Measurements from ENCODE around the gene LRRC8E.

LRRC8E gene

GRCh38 chr19:7888145-7888825 is at the start of gene LRRC8E:
Gene LRRC8E (plus strand): TSS chr19:7888510. CDS start chr19:7895604, 7,094 bp downstream.
- FAIRE-seq, result no peak

GRCh38 chr19:7839476-7839875 is 48.8 kb upstream of the LRRC8E start:
- FAIRE-seq, result no peak

- no peak for FAIRE-seq
These were observed 47.7 kb upstream of the LRRC8E start for GRCh38 chr19:7840629-7841028.

- no peak for FAIRE-seq
These were observed 46.3 kb upstream of the LRRC8E start for GRCh38 chr19:7841751-7842660.

GRCh38 chr19:7842661-7843294 is 45.5 kb upstream of the LRRC8E start:
- no peak for FAIRE-seq

GRCh38 chr19:7843521-7843920 is 44.8 kb upstream of the LRRC8E start:
- no peak for FAIRE-seq

GRCh38 chr19:7844405-7844804 is 43.9 kb upstream of the LRRC8E start:
- no peak for FAIRE-seq

- FAIRE-seq, result no peak
These were observed 43.4 kb upstream of the LRRC8E start for GRCh38 chr19:7844951-7845350.

- no peak for FAIRE-seq
These were observed 42.7 kb upstream of the LRRC8E start for GRCh38 chr19:7845390-7846154.

GRCh38 chr19:7846155-7846646 is 42.1 kb upstream of the LRRC8E start:
- no peak for FAIRE-seq

- no peak for FAIRE-seq
These were observed 40.6 kb upstream of the LRRC8E start for GRCh38 chr19:7847664-7848063.

GRCh38 chr19:7848779-7849457 is 39.4 kb upstream of the LRRC8E start:
- FAIRE-seq, result no peak

- FAIRE-seq, result no peak
These were observed 38.7 kb upstream of the LRRC8E start for GRCh38 chr19:7849631-7849999.

GRCh38 chr19:7850000-7850813 is 38.1 kb upstream of the LRRC8E start:
- FAIRE-seq, result no peak

- no peak for FAIRE-seq
These were observed 37.2 kb upstream of the LRRC8E start for GRCh38 chr19:7850945-7851622.

GRCh38 chr19:7851623-7852500 is 36.4 kb upstream of the LRRC8E start:
- FAIRE-seq, result no peak

- FAIRE-seq, result no peak
These were observed 35.2 kb upstream of the LRRC8E start for GRCh38 chr19:7852851-7853769.

- no peak for FAIRE-seq
These were observed 34.6 kb upstream of the LRRC8E start for GRCh38 chr19:7853770-7854128.

Data from A204.1 (cell line).